HG02571 (cell line): ENCODE results near the gene CT45A8.
"Not testable (repeated sequence)": the region's sequence is repeated elsewhere in the genome, so short reads cannot be mapped to it uniquely, and the experiment has no call there.

Source experiments
- ATAC-seq: cut with Tn5 transposase; IDR thresholded peaks from one replicate; pipeline ENCODE4 v1.9.1; 2021; ENCODE audit warnings: mild to moderate bottlenecking, moderate library complexity; ENCODE audit not compliant: unreplicated experiment

Gene CT45A8

GRCh38 chrX:135854438-135854837 is at the start of gene CT45A8:
CT45A8 (minus strand) TSS chrX:135854538; CDS start chrX:135850783, 3,755 bp downstream.
- not testable (repeated sequence) for ATAC-seq

GRCh38 chrX:135893294-135893817 is 39.0 kb upstream of the CT45A8 start, which contains the start of the genes CT45A10 and SAGE1:
CT45A10 (minus strand) TSS chrX:135893444; CDS start chrX:135885344, 8,100 bp downstream.
SAGE1 (plus strand) TSS chrX:135893716; CDS start chrX:135896243, 2,527 bp downstream.
- no peak for ATAC-seq

GRCh38 chrX:135892781-135893180 is 38.4 kb upstream of the CT45A8 start:
- ATAC-seq = no peak

GRCh38 chrX:135890087-135890585 is 35.8 kb upstream of the CT45A8 start:
- ATAC-seq = no peak

GRCh38 chrX:135888976-135889375 is 34.6 kb upstream of the CT45A8 start:
- not testable (repeated sequence) for ATAC-seq

- not testable (repeated sequence) for ATAC-seq
Measured at GRCh38 chrX:135888230-135888629, 33.9 kb upstream of the CT45A8 start.

GRCh38 chrX:135882741-135883140 is 28.4 kb upstream of the CT45A8 start:
- not testable (repeated sequence) for ATAC-seq

GRCh38 chrX:135871712-135872111 is 17.4 kb upstream of the CT45A8 start, which contains the start of gene CT45A9:
CT45A9 (minus strand) TSS chrX:135871812; CDS start chrX:135868061, 3,751 bp downstream.
- ATAC-seq = not testable (repeated sequence)

- not testable (repeated sequence) for ATAC-seq
Measured at GRCh38 chrX:135837180-135837579, 17.2 kb downstream of the CT45A8 start, which contains the start of gene CT45A7. CT45A7 (minus strand) TSS chrX:135837280; CDS start chrX:135833533, 3,747 bp downstream.

GRCh38 chrX:135819912-135820311 is 34.4 kb downstream of the CT45A8 start, which contains the start of gene CT45A2:
CT45A2 (minus strand) TSS chrX:135820012; CDS start chrX:135816265, 3,747 bp downstream.
- ATAC-seq = not testable (repeated sequence)

GRCh38 chrX:135802687-135803086 is 51.7 kb downstream of the CT45A8 start, which contains the start of gene CT45A6:
CT45A6 (minus strand) TSS chrX:135802787; CDS start chrX:135798993, 3,794 bp downstream.
- ATAC-seq = not testable (repeated sequence)
